Kidney (tissue), 14 donors: ENCODE results near the gene GCSAML. TPM values are rescaled to one million over a fixed set of nuclear protein-coding genes. Genes with fewer than 3 reads are reported as not detected.

Experiments used
- DNase-seq, 5 donors: peaks; one replicate each; pipeline ENCODE4 v3.0.0-alpha.2; 2013 to 2020
- FAIRE-seq: peaks from 2 replicates; lab custom pipeline; 2012; peaks lifted over from hg19 to GRCh38; lab: Jason Lieb, UNC
- H3K27ac ChIP-seq, 2 donors: one replicate each; pipeline ENCODE4 v1.7.0; 2013; ENCODE audit warnings: low read depth in 2 of 2, low read length in 2 of 2, inconsistent platforms in 1 of 2
- H3K27me3 ChIP-seq: one replicate; pipeline ENCODE4 v1.7.1; 2013; ENCODE audit warnings: low read length, inconsistent platforms; ENCODE audit not compliant: control insufficient read depth, insufficient read depth
- H3K36me3 ChIP-seq, 3 donors: one replicate each; pipeline versions ENCODE4 v1.7.0 to v1.7.1; 2013; ENCODE audit warnings: low read length in 3 of 3, control low read depth in 1 of 3, inconsistent platforms in 1 of 3; ENCODE audit not compliant: insufficient read depth in 3 of 3, control insufficient read depth in 2 of 3
- H3K4me1 ChIP-seq, 3 donors: one replicate each; pipeline versions ENCODE4 v1.7.0 to v1.7.1; 2013; ENCODE audit warnings: low read length in 3 of 3, inconsistent platforms in 1 of 3, low read depth in 1 of 3; ENCODE audit not compliant: control insufficient read depth in 2 of 3, insufficient read depth in 2 of 3
- H3K4me3 ChIP-seq, 3 donors: one replicate each; pipeline versions ENCODE4 v1.7.0 to v1.8.1; 2013; ENCODE audit warnings: low read length in 3 of 3, control low read depth in 1 of 3, inconsistent platforms in 1 of 3
- H3K9ac ChIP-seq, 3 donors: one replicate each; pipeline versions ENCODE4 v1.7.0 to v1.7.1; 2013; ENCODE audit warnings: low read length in 3 of 3, control low read depth in 1 of 3, inconsistent platforms in 1 of 3
- H3K9me3 ChIP-seq, 3 donors: one replicate each; pipeline versions ENCODE4 v1.7.0 to v1.7.1; 2013; ENCODE audit warnings: low read length in 3 of 3, control low read depth in 1 of 3, inconsistent platforms in 1 of 3; ENCODE audit not compliant: control insufficient read depth in 2 of 3, insufficient read depth in 1 of 3
- CTCF ChIP-seq: IDR thresholded peaks from 3 replicates; pipeline ENCODE4 v1.5.1; 2012; ENCODE audit warnings: mild to moderate bottlenecking, moderate library complexity, borderline replicate concordance; ENCODE audit not compliant: insufficient read depth; ENCODE audit errors: extremely low read depth
- intact Hi-C: fragments of 100-400 bp; cut with DNase I; formaldehyde crosslinking; loops from one replicate; pipeline ENCODE4 v1.11.1; 2022
- polyA plus RNA-seq: library from polyadenylated mRNA; stranded (reverse); fragments of 350-450 nt; fragmentation: Illumina TruSeq; extraction: RNeasy Lipid Tissue Mini Kit (QIAGEN cat#74804); gene quantifications from one replicate; pipeline ENCODE4 v1.2.3, GENCODE V29; 2014; ENCODE audit warnings: low read depth, low replicate concordance; ENCODE audit not compliant: insufficient read depth
- total RNA-seq: library from RNA; stranded (reverse); fragmentation: NEBNext Ultra II Directional; extraction: Animal tissue kit (Norgen Biotek cat#: 25700); gene quantifications from one replicate; pipeline ENCODE4 v1.2.1, GENCODE V29; 2021
- donor health status: control.
- donor health status: control.
- donor health status: control.
- donor health status: control.
- donor health status: control.
- donor health status: DM: yes; HTN: yes; CAD: no.
- donor health status: Normal renal cell carcinoma (clear cell type).

GCSAML gene
- total and polyA plus RNA-seq, 2 donors from 2014 or later, result 1.8 TPM; not detected in 1

GRCh38 chr1:247613405-247613804 is 64.5 kb downstream of the GCSAML start:
- no peak for FAIRE-seq
- H3K36me3 ChIP-seq, result no peaks in the 10 kb centered on the region
- H3K9me3 ChIP-seq, result peaks cover 0 to 5% (median 0%) of the 10 kb centered on the region in 3 donors
- intact Hi-C loops, result no loop called here
- H3K4me1 ChIP-seq, result no peaks in the 10 kb centered on the region
- no peak overlapping the region for H3K9ac ChIP-seq
- no peaks in the 10 kb centered on the region for H3K27me3 ChIP-seq
- no peak overlapping the region for H3K27ac ChIP-seq
- no peak overlapping the region for H3K4me3 ChIP-seq
- no peak for TF ChIP-seq CTCF
- no peak for DNase-seq

- Histone ChIP-seq H3K9ac (no peak overlapping the region), H3K4me3 (no peak overlapping the region), H3K36me3 (no peaks in the 10 kb centered on the region), H3K4me1 (no peaks in the 10 kb centered on the region), H3K27ac (no peak overlapping the region), H3K27me3 (no peaks in the 10 kb centered on the region), H3K9me3 (no peaks in the 10 kb centered on the region)
- DNase-seq (no peak), FAIRE-seq (no peak)
- no peak for TF ChIP-seq CTCF
- intact Hi-C loops, result no loop called here
These were observed 65.7 kb downstream of the GCSAML start for GRCh38 chr1:247614625-247615024.

Other genes with a start within 250 kb of the GCSAML start
- 27.0 TPM for gene ZNF496, start 217.3 kb upstream of the GCSAML start, total RNA-seq
- 6.3 TPM for gene ZNF496, start 217.3 kb upstream of the GCSAML start, polyA plus RNA-seq
- gene NLRP3, start 133.0 kb upstream of the GCSAML start, total RNA-seq, result 4.0 TPM
- gene NLRP3, start 133.0 kb upstream of the GCSAML start, polyA plus RNA-seq, result not detected
- not detected for gene OR2B11, start 91.0 kb upstream of the GCSAML start, total RNA-seq
- gene OR2B11, start 91.0 kb upstream of the GCSAML start, polyA plus RNA-seq, result not detected
- gene OR2C3, start 12.7 kb upstream of the GCSAML start, total RNA-seq, result 0.06 TPM
- gene OR2C3, start 12.7 kb upstream of the GCSAML start, polyA plus RNA-seq, result not detected
- gene OR2G2, start 39.2 kb downstream of the GCSAML start, total RNA-seq, result not detected
- not detected for gene OR2G2, start 39.2 kb downstream of the GCSAML start, polyA plus RNA-seq
- not detected for gene OR2G3, start 56.5 kb downstream of the GCSAML start, total RNA-seq
- gene OR2G3, start 56.5 kb downstream of the GCSAML start, polyA plus RNA-seq, result not detected
- gene OR13G1, start 130.6 kb downstream of the GCSAML start, total RNA-seq, result not detected
- not detected for gene OR13G1, start 130.6 kb downstream of the GCSAML start, polyA plus RNA-seq
- gene OR6F1, start 167.5 kb downstream of the GCSAML start, total RNA-seq, result not detected
- not detected for gene OR6F1, start 167.5 kb downstream of the GCSAML start, polyA plus RNA-seq
- not detected for gene OR14K1, start 189.5 kb downstream of the GCSAML start, total RNA-seq
- gene OR14K1, start 189.5 kb downstream of the GCSAML start, polyA plus RNA-seq, result not detected
- gene OR14A2, start 199.0 kb downstream of the GCSAML start, total RNA-seq, result not detected
- gene OR14A2, start 199.0 kb downstream of the GCSAML start, polyA plus RNA-seq, result not detected
- gene OR1C1, start 211.4 kb downstream of the GCSAML start, total RNA-seq, result not detected
- not detected for gene OR1C1, start 211.4 kb downstream of the GCSAML start, polyA plus RNA-seq